HEK293 (cell line): ENCODE measurements around the gene ZNF385D.

Experiments used
- CTCF ChIP-seq: fragments of 450-650 bp; formaldehyde crosslinking; IDR thresholded peaks from 2 replicates; pipeline ENCODE4 v1.5.1; 2016; ENCODE audit warnings: missing biosample characterization, missing genetic modification characterization
- IKZF3 ChIP-seq: fragments of 450-650 bp; IDR thresholded peaks from 2 replicates; pipeline ENCODE4 v1.5.0; 2018; ENCODE audit warnings: missing biosample characterization, mild to moderate bottlenecking, missing genetic modification characterization, moderate library complexity
- ZFP41 ChIP-seq: fragments of 450-650 bp; formaldehyde crosslinking; IDR thresholded peaks from 2 replicates; pipeline ENCODE4 v1.5.1; 2016; ENCODE audit warnings: missing biosample characterization, missing genetic modification characterization, borderline replicate concordance
- ZNF155 ChIP-seq: fragments of 450-650 bp; formaldehyde crosslinking; IDR thresholded peaks from 2 replicates; pipeline ENCODE4 v1.5.1; 2016; ENCODE audit warnings: missing biosample characterization, missing genetic modification characterization
- ZNF416 ChIP-seq: fragments of 450-650 bp; formaldehyde crosslinking; IDR thresholded peaks from 2 replicates; pipeline ENCODE4 v1.5.1; 2016; ENCODE audit warnings: missing biosample characterization, missing genetic modification characterization
- ZNF555 ChIP-seq: fragments of 450-650 bp; formaldehyde crosslinking; conservative IDR thresholded peaks from 2 replicates; pipeline ENCODE4 v1.5.1; 2017; ENCODE audit warnings: missing biosample characterization, mild to moderate bottlenecking, missing genetic modification characterization, inconsistent platforms
- ZNF707 ChIP-seq: fragments of 450-650 bp; formaldehyde crosslinking; IDR thresholded peaks from 2 replicates; pipeline ENCODE4 v1.5.1; 2016; ENCODE audit warnings: missing biosample characterization, missing genetic modification characterization
- ZSCAN30 ChIP-seq: fragments of 450-650 bp; IDR thresholded peaks from 2 replicates; pipeline ENCODE4 v1.5.1; 2018; ENCODE audit warnings: missing biosample characterization, mild to moderate bottlenecking, missing genetic modification characterization, moderate library complexity

- TF ChIP-seq ZNF555 (tag by site-specific recombination): no peak
- TF ChIP-seq ZSCAN30 (tag by site-specific recombination): no peak
- no peak for TF ChIP-seq CTCF
- TF ChIP-seq ZFP41 (tag by site-specific recombination): no peak
- no peak for TF ChIP-seq IKZF3 (tag by site-specific recombination)
- no peak for TF ChIP-seq ZNF416 (tag by site-specific recombination)
- TF ChIP-seq ZNF155: no peak
- no peak for TF ChIP-seq ZNF707 (tag by site-specific recombination)
These were observed 218.0 kb downstream of the ZNF385D start for GRCh38 chr3:21533002-21533401.
